HepG2 (cell line): Measurements from ENCODE around the gene PLA2R1. TPM values are rescaled to one million over a fixed set of nuclear protein-coding genes. Genes with fewer than 3 reads are reported as not detected.

ENCODE experiments used
- ATAC-seq: fragments of 200-7000 bp; cut with Tn5 transposase; 3 replicates; pipeline ENCODE4 v1.9.1; 2020; ENCODE audit warnings: mild to moderate bottlenecking, moderate library complexity
- BruUV-seq: library from RNA; stranded (reverse); fragments of 400-500 nt; replicated peaks from 2 replicates; lab custom pipeline; 2021; lab: Mats Ljungman, UMichigan
- CTCF ChIA-PET: fragments of 300-600 bp; formaldehyde crosslinking; extraction: SDS; loops from one replicate; lab custom pipeline; 2021; ENCODE audit warnings: low total read pairs, inconsistent platforms, low intra/inter-chr PET ratio; lab: Yijun Ruan, JAX
- POLR2A ChIA-PET: fragments of 350-600 bp; sonication (Branson Sonifier 250); formaldehyde crosslinking; loops from one replicate; lab custom pipeline; 2020; ENCODE audit warnings: antibody characterized with exemption, inconsistent platforms; lab: Yijun Ruan, JAX
- DNase-seq: peaks from one replicate; pipeline ENCODE4 v3.0.0-alpha.2; 2015; ENCODE audit warnings: low spot score
- FAIRE-seq: peaks from 3 replicates; lab custom pipeline; 2011; peaks lifted over from hg19 to GRCh38; lab: Jason Lieb, UNC
- H2AFZ ChIP-seq: one replicate; pipeline ENCODE4 v1.6.1; 2011; ENCODE audit warnings: low read length, inconsistent platforms
- H3K27ac ChIP-seq: fragments of 300-600 bp; 3 replicates; pipeline ENCODE4 v1.8.0; 2011; ENCODE audit warnings: mixed run types, mild to moderate bottlenecking, mixed read lengths, low read length, inconsistent platforms; ENCODE audit not compliant: insufficient read depth; ENCODE audit errors: extremely low read length
- H3K27me3 ChIP-seq, 2 experiments: fragments of 200-600 bp in 1 of 2; 2 replicates in 1 of 2; 3 replicates in 1 of 2; pipeline versions ENCODE4 v1.6.0 to v1.8.0; 2011; ENCODE audit warnings: low read length in 2 of 2, mild to moderate bottlenecking in 2 of 2, moderate library complexity in 2 of 2, inconsistent platforms in 1 of 2; ENCODE audit not compliant: insufficient read depth in 2 of 2, control insufficient read depth in 1 of 2
- H3K36me3 ChIP-seq, 2 experiments: fragments of 200-600 bp in 1 of 2; replicated peaks in 1 of 2; 2 replicates in 1 of 2; 3 replicates in 1 of 2; pipeline versions ENCODE4 v1.5.1 to v1.8.0; 2011; ENCODE audit warnings: low read length in 2 of 2, inconsistent platforms in 1 of 2; ENCODE audit not compliant: insufficient read depth in 2 of 2, control insufficient read depth in 1 of 2
- H3K4me1 ChIP-seq: 2 replicates; pipeline ENCODE4 v1.5.1; 2012; ENCODE audit warnings: low read length, inconsistent platforms; ENCODE audit not compliant: insufficient read depth
- H3K4me2 ChIP-seq: 2 replicates; pipeline ENCODE4 v1.6.0; 2011; ENCODE audit warnings: low read depth, low read length, inconsistent platforms
- H3K4me3 ChIP-seq, 3 experiments: fragments of 200-600 bp in 1 of 3; sonication (generic), shearing (Covaris generic) in 1 of 3; replicated peaks in 1 of 3; 2 replicates each; pipeline ENCODE4 v1.5.1; 2011 to 2016; ENCODE audit warnings: low read length in 3 of 3, inconsistent platforms in 2 of 3, low read depth in 2 of 3, mild to moderate bottlenecking in 2 of 3, control low read depth in 1 of 3, mixed read lengths in 1 of 3; ENCODE audit not compliant: insufficient read depth in 1 of 3
- H3K79me2 ChIP-seq: one replicate; pipeline ENCODE4 v1.6.1; 2011; ENCODE audit warnings: low read length, inconsistent platforms; ENCODE audit not compliant: insufficient read depth
- H3K9ac ChIP-seq: 2 replicates; pipeline ENCODE4 v1.6.0; 2011; ENCODE audit warnings: mild to moderate bottlenecking, low read depth, low read length, inconsistent platforms; ENCODE audit not compliant: insufficient read depth
- H3K9me3 ChIP-seq: 2 replicates; pipeline ENCODE4 v1.5.1; 2012; ENCODE audit warnings: mild to moderate bottlenecking, low read length
- H4K20me1 ChIP-seq: 2 replicates; pipeline ENCODE4 v1.6.0; 2011; ENCODE audit warnings: inconsistent platforms, mild to moderate bottlenecking, low read length, moderate library complexity; ENCODE audit not compliant: insufficient read depth
- ATRX ChIP-seq: sonication (generic); formaldehyde crosslinking; IDR thresholded peaks from 2 replicates; pipeline ENCODE4 v1.4.0; 2020; ENCODE audit warnings: missing genetic modification reagents, borderline replicate concordance
- DDIT3 ChIP-seq: sonication (generic); formaldehyde crosslinking; IDR thresholded peaks from 2 replicates; pipeline ENCODE4 v1.4.0; 2020; ENCODE audit warnings: mild to moderate bottlenecking, missing genetic modification reagents
- ESRRA ChIP-seq: sonication (generic); formaldehyde crosslinking; IDR thresholded peaks from 2 replicates; pipeline ENCODE4 v1.5.1; 2020; ENCODE audit warnings: mild to moderate bottlenecking, low read depth, missing genetic modification reagents
- IRF1 ChIP-seq: sonication (generic); formaldehyde crosslinking; IDR thresholded peaks from 2 replicates; pipeline ENCODE4 v1.4.0; 2020; ENCODE audit warnings: low read depth, mild to moderate bottlenecking, missing genetic modification reagents
- NFATC3 ChIP-seq: sonication (generic); formaldehyde crosslinking; IDR thresholded peaks from 2 replicates; pipeline ENCODE4 v1.5.1; 2020; ENCODE audit warnings: mild to moderate bottlenecking, missing genetic modification reagents
- NFKBIZ ChIP-seq: IDR thresholded peaks from 2 replicates; pipeline ENCODE4 v1.6.1; 2018; ENCODE audit warnings: missing genetic modification reagents, missing compliant biosample characterization
- RAD21 ChIP-seq: fragments of 450-650 bp; formaldehyde crosslinking; IDR thresholded peaks from 2 replicates; pipeline ENCODE4 v1.5.0; 2020; ENCODE audit warnings: mild to moderate bottlenecking
- RERE ChIP-seq: IDR thresholded peaks from 2 replicates; pipeline ENCODE4 v1.6.1; 2016; ENCODE audit warnings: low read depth, missing genetic modification reagents, missing compliant biosample characterization
- SMARCC2 ChIP-seq: fragments of 450-650 bp; IDR thresholded peaks from 2 replicates; pipeline ENCODE4 v1.6.1; 2017; ENCODE audit warnings: antibody characterized with exemption, mild to moderate bottlenecking
- TFE3 ChIP-seq: IDR thresholded peaks from 2 replicates; pipeline ENCODE4 v1.6.1; 2016
- ZFYVE20 ChIP-seq: sonication (generic); formaldehyde crosslinking; IDR thresholded peaks from 2 replicates; pipeline ENCODE4 v1.8.0; 2023; ENCODE audit warnings: low read depth, mild to moderate bottlenecking, moderate library complexity, missing genetic modification reagents, borderline replicate concordance
- ZMAT5 ChIP-seq: sonication (generic); formaldehyde crosslinking; IDR thresholded peaks from 2 replicates; pipeline ENCODE4 v1.5.0; 2020; ENCODE audit warnings: mild to moderate bottlenecking, low read depth, missing genetic modification reagents, borderline replicate concordance
- ZNF225 ChIP-seq: sonication (generic); formaldehyde crosslinking; IDR thresholded peaks from 2 replicates; pipeline ENCODE4 v1.4.0; 2020; ENCODE audit warnings: mild to moderate bottlenecking, missing genetic modification reagents
- ZNF569 ChIP-seq: sonication (generic); formaldehyde crosslinking; IDR thresholded peaks from 2 replicates; pipeline ENCODE4 v1.5.0; 2020; ENCODE audit warnings: mild to moderate bottlenecking, missing genetic modification reagents, moderate library complexity, borderline replicate concordance
- ZNF598 ChIP-seq: sonication (generic); formaldehyde crosslinking; IDR thresholded peaks from 2 replicates; pipeline ENCODE4 v1.5.1; 2020; ENCODE audit warnings: mild to moderate bottlenecking, missing genetic modification reagents, borderline replicate concordance
- ZNF839 ChIP-seq: sonication (generic); formaldehyde crosslinking; IDR thresholded peaks from 2 replicates; pipeline ENCODE4 v1.4.0; 2020; ENCODE audit warnings: missing genetic modification reagents, mild to moderate bottlenecking, borderline replicate concordance
- WGBS: methylation state at CpG from one replicate; pipeline ENCODE4 v1.1.6; 2017; ENCODE audit warnings: low lambda C conversion rate; 5-methylcytosine and 5-hydroxymethylcytosine counted together
- in situ Hi-C: cut with HindIII; loops from 2 replicates; pipeline ENCODE4 v1.10.0; 2017; ENCODE audit warnings: low pct_unique_long_range_greater_than_20kb; ENCODE audit not compliant: extremely low pct_ligation_motif_present
- intact Hi-C: fragments of 100-400 bp; cut with micrococcal nuclease; formaldehyde crosslinking; loops from one replicate; pipeline ENCODE4 v1.10.0; 2022; ENCODE audit not compliant: unreplicated experiment
- polyA plus RNA-seq, 8 experiments: library from polyadenylated mRNA; depleted of rRNA in 3 of 8; stranded (reverse) in 7 of 8; unstranded in 1 of 8; fragments of >200 nt; fragmentation: Illumina TruSeq in 4 of 8; extraction: Trizol in 4 of 8; gene quantifications; 2 replicates each; pipeline versions ENCODE4 v1.2.1 to v1.2.3, GENCODE V29; 2011 to 2016; ENCODE audit warnings: low read depth in 4 of 8, missing spikeins in 1 of 8, mixed read lengths in 1 of 8; ENCODE audit not compliant: insufficient read depth in 1 of 8
- total RNA-seq, 5 experiments: library from RNA; depleted of rRNA; stranded (reverse); fragments of >200 nt; fragmentation: Illumina TruSeq; extraction: Trizol; gene quantifications; 2 replicates each; pipeline ENCODE4 v1.2.3, GENCODE V29; 2016; ENCODE audit warnings: low read depth in 1 of 5

PLA2R1 gene
- total and polyA plus RNA-seq, 2 of the 13 experiments (the other 11 are each of a cell fraction or from before 2014, with no cell fraction given), result not detected

- in situ Hi-C loops, result no loop called here
- Histone ChIP-seq H3K27ac (no peak overlapping the region), H3K4me1 (no peaks in the 10 kb centered on the region), H3K36me3 (no peaks in the 10 kb centered on the region), H3K9me3 (no peaks in the 10 kb centered on the region), H3K79me2 (no peaks in the 10 kb centered on the region), H2AFZ (no peak overlapping the region)
- intact Hi-C loops, result no loop called here
- 53% methylated on average over 2 of the region's 2 CpGs for WGBS
- no peak for FAIRE-seq
- no peak for ATAC-seq
- ChIA-PET CTCF (no interaction called here), POLR2A (no interaction called here)
- DNase-seq, result no peak
- TF ChIP-seq ZNF839, result no peak
- TF ChIP-seq ZNF598, result no peak
- TF ChIP-seq ZNF225 (CRISPR knock-in tag), result no peak
- TF ChIP-seq NFATC3 (CRISPR knock-in tag), result no peak
- TF ChIP-seq ZFYVE20, result no peak
- TF ChIP-seq RERE (CRISPR knock-in tag), result no peak
- no peak for TF ChIP-seq ZMAT5 (CRISPR knock-in tag)
- TF ChIP-seq RAD21, result no peak
- TF ChIP-seq ATRX (CRISPR knock-in tag), result no peak
- TF ChIP-seq NFKBIZ (CRISPR knock-in tag), result no peak
- TF ChIP-seq ZNF569, result no peak
- TF ChIP-seq IRF1 (CRISPR knock-in tag), result no peak
- TF ChIP-seq TFE3, result no peak
- no peak for TF ChIP-seq SMARCC2
- TF ChIP-seq ESRRA (CRISPR knock-in tag), result no peak
- no peak for TF ChIP-seq DDIT3
- TF ChIP-seq, all 625 proteins: peak for 0
- Histone ChIP-seq H4K20me1 (no peaks in the 10 kb centered on the region), H3K27me3 (peaks cover 0 to 9% of the 10 kb centered on the region in 2 experiments; a peak in 1 of 5 replicates), H3K9ac (no peak overlapping the region), H3K4me3 (no peak overlapping the region), H3K4me2 (no peak overlapping the region)
- BruUV-seq, result no TSS peak
These were observed 28.6 kb downstream of the PLA2R1 start for GRCh38 chr2:160033732-160034392.
